Measurements from ENCODE around the gene RFNG. TPM values are rescaled to one million over a fixed set of nuclear protein-coding genes. Genes with fewer than 3 reads are reported as not detected.

RFNG gene
- total and polyA plus RNA-seq, 10 of the 15 experiments (the other 5 are each of a cell fraction or from before 2014, with no cell fraction given): 0.10 to 19.6 (median 6.2) TPM

- TF ChIP-seq ZNF687 (IDR thresholded peaks at IDR 0.05) (peak; percentile 97), CTCF (IDR thresholded peaks at IDR 0.05 in 2 of 3, conservative IDR thresholded peaks at IDR 0.05 in 1 of 3; ENCODE audit: control insufficient read depth in 2 of 3, extremely low read depth in 1 of 3, insufficient read depth in 1 of 3, low read depth in 3 of 3, low read length in 3 of 3) (no peak), ESRRA (IDR thresholded peaks at IDR 0.05; ENCODE audit: low read length) (peak; percentile 89), ZBTB33 (IDR thresholded peaks at IDR 0.05) (peak; percentile 47; the same call in 1 of the 2 replicates), NKRF (conservative IDR thresholded peaks at IDR 0.05) (no peak; the same call in 1 of the 2 replicates), ZNF622 (IDR thresholded peaks at IDR 0.05) (no peak), ZNF207 (IDR thresholded peaks at IDR 0.05; ENCODE audit: borderline replicate concordance) (no peak)
- TF ChIP-seq, protein P1, sequence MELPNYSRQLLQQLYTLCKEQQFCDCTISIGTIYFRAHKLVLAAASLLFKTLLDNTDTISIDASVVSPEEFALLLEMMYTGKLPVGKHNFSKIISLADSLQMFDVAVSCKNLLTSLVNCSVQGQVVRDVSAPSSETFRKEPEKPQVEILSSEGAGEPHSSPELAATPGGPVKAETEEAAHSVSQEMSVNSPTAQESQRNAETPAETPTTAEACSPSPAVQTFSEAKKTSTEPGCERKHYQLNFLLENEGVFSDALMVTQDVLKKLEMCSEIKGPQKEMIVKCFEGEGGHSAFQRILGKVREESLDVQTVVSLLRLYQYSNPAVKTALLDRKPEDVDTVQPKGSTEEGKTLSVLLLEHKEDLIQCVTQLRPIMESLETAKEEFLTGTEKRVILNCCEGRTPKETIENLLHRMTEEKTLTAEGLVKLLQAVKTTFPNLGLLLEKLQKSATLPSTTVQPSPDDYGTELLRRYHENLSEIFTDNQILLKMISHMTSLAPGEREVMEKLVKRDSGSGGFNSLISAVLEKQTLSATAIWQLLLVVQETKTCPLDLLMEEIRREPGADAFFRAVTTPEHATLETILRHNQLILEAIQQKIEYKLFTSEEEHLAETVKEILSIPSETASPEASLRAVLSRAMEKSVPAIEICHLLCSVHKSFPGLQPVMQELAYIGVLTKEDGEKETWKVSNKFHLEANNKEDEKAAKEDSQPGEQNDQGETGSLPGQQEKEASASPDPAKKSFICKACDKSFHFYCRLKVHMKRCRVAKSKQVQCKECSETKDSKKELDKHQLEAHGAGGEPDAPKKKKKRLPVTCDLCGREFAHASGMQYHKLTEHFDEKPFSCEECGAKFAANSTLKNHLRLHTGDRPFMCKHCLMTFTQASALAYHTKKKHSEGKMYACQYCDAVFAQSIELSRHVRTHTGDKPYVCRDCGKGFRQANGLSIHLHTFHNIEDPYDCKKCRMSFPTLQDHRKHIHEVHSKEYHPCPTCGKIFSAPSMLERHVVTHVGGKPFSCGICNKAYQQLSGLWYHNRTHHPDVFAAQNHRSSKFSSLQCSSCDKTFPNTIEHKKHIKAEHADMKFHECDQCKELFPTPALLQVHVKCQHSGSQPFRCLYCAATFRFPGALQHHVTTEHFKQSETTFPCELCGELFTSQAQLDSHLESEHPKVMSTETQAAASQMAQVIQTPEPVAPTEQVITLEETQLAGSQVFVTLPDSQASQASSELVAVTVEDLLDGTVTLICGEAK (IDR thresholded peaks at IDR 0.05; ENCODE audit: borderline replicate concordance): peak; percentile 95
- TF ChIP-seq, protein P2, sequence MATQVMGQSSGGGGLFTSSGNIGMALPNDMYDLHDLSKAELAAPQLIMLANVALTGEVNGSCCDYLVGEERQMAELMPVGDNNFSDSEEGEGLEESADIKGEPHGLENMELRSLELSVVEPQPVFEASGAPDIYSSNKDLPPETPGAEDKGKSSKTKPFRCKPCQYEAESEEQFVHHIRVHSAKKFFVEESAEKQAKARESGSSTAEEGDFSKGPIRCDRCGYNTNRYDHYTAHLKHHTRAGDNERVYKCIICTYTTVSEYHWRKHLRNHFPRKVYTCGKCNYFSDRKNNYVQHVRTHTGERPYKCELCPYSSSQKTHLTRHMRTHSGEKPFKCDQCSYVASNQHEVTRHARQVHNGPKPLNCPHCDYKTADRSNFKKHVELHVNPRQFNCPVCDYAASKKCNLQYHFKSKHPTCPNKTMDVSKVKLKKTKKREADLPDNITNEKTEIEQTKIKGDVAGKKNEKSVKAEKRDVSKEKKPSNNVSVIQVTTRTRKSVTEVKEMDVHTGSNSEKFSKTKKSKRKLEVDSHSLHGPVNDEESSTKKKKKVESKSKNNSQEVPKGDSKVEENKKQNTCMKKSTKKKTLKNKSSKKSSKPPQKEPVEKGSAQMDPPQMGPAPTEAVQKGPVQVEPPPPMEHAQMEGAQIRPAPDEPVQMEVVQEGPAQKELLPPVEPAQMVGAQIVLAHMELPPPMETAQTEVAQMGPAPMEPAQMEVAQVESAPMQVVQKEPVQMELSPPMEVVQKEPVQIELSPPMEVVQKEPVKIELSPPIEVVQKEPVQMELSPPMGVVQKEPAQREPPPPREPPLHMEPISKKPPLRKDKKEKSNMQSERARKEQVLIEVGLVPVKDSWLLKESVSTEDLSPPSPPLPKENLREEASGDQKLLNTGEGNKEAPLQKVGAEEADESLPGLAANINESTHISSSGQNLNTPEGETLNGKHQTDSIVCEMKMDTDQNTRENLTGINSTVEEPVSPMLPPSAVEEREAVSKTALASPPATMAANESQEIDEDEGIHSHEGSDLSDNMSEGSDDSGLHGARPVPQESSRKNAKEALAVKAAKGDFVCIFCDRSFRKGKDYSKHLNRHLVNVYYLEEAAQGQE (IDR thresholded peaks at IDR 0.05; ENCODE audit: low read depth, low read length): no peak
Measured at GRCh38 chr17:82065638-82066303, 14.2 kb upstream of the RFNG start, which contains the start of gene DUS1L (continued).
